Neural cell (in vitro differentiated cells): ENCODE measurements around the gene PPL. TPM values are rescaled to one million over a fixed set of nuclear protein-coding genes. Genes with fewer than 3 reads are reported as not detected.
A peak's percentile ranks its signal among the peaks of the same experiment; 100 is the strongest.

Source experiments
- H2AFZ ChIP-seq: fragments of 200-600, 300-800 bp; sonication (generic), shearing (Covaris generic); 2 replicates; pipeline ENCODE4 v1.6.0; 2014; ENCODE audit warnings: low read depth, mild to moderate bottlenecking, antibody characterized with exemption, low read length, moderate library complexity
- H3F3A ChIP-seq: fragments of 200-600 bp; shearing (Covaris generic); 2 replicates; pipeline ENCODE4 v1.6.1; 2016; ENCODE audit warnings: mild to moderate bottlenecking, moderate library complexity, mixed read lengths, antibody characterized with exemption, low read length; ENCODE audit not compliant: insufficient read depth, poor library complexity, severe bottlenecking
- H3K27ac ChIP-seq: fragments of 200-600, 300-800 bp; sonication (generic), shearing (Covaris generic); 2 replicates; pipeline ENCODE4 v1.5.1; 2014; ENCODE audit warnings: mild to moderate bottlenecking, low read length, moderate library complexity
- H3K27me3 ChIP-seq: fragments of 300-800, 200-600 bp; sonication (generic), shearing (Covaris generic); 2 replicates; pipeline ENCODE4 v1.6.0; 2014; ENCODE audit warnings: mild to moderate bottlenecking, low read depth, low read length, moderate library complexity; ENCODE audit not compliant: insufficient read depth
- H3K36me3 ChIP-seq: fragments of 300-800, 200-600 bp; sonication (generic), shearing (Covaris generic); 2 replicates; pipeline ENCODE4 v1.5.1; 2014; ENCODE audit warnings: mild to moderate bottlenecking, antibody characterized with exemption, low read length, moderate library complexity; ENCODE audit not compliant: insufficient read depth
- H3K4me2 ChIP-seq: fragments of 300-800, 200-600 bp; sonication (generic), shearing (Covaris generic); 2 replicates; pipeline ENCODE4 v1.6.0; 2014; ENCODE audit warnings: mild to moderate bottlenecking, low read length
- H3K4me3 ChIP-seq: fragments of 300-800, 200-600 bp; sonication (generic), shearing (Covaris generic); 2 replicates; pipeline ENCODE4 v1.5.1; 2014; ENCODE audit warnings: mild to moderate bottlenecking, low read length, moderate library complexity
- H3K79me2 ChIP-seq: fragments of 200-600 bp; shearing (Covaris generic); replicated peaks from 2 replicates; pipeline ENCODE4 v1.6.0; 2014; ENCODE audit warnings: mild to moderate bottlenecking, low read length, moderate library complexity; ENCODE audit not compliant: insufficient read depth
- H3K9ac ChIP-seq: fragments of 300-800, 200-600 bp; sonication (generic), shearing (Covaris generic); 2 replicates; pipeline ENCODE4 v1.6.1; 2016; ENCODE audit warnings: mild to moderate bottlenecking, low read length, mixed read lengths
- H3K9me2 ChIP-seq: fragments of 200-600 bp; shearing (Covaris generic); 2 replicates; pipeline ENCODE4 v1.6.1; 2016; ENCODE audit warnings: mild to moderate bottlenecking, low read length, mixed read lengths; ENCODE audit not compliant: insufficient read depth
- H3K9me3 ChIP-seq: fragments of 200-600, 300-800 bp; sonication (generic), shearing (Covaris generic); 2 replicates; pipeline ENCODE4 v1.6.1; 2016; ENCODE audit warnings: mild to moderate bottlenecking, mixed run types, low read length, moderate library complexity, mixed read lengths
- H4K20me1 ChIP-seq: fragments of 200-600 bp; shearing (Covaris generic); 2 replicates; pipeline ENCODE4 v1.6.1; 2016; ENCODE audit warnings: mild to moderate bottlenecking, mixed run types; ENCODE audit not compliant: insufficient read depth
- EP300 ChIP-seq: fragments of 450-650 bp; conservative IDR thresholded peaks from 2 replicates; pipeline ENCODE4 v1.6.1; 2014; ENCODE audit warnings: antibody characterized with exemption, mild to moderate bottlenecking, moderate library complexity; ENCODE audit not compliant: poor library complexity, severe bottlenecking
- EZH2 ChIP-seq: fragments of 200-600, 300-800 bp; shearing (Covaris generic), sonication (generic); IDR thresholded peaks from 2 replicates; pipeline ENCODE4 v1.6.1; 2014; ENCODE audit warnings: antibody characterized with exemption, low read length, borderline replicate concordance, mild to moderate bottlenecking; ENCODE audit not compliant: insufficient read depth, poor library complexity, severe bottlenecking
- MXI1 ChIP-seq: fragments of 450-650 bp; conservative IDR thresholded peaks from 2 replicates; pipeline ENCODE4 v1.6.1; 2014; ENCODE audit warnings: antibody characterized with exemption, mild to moderate bottlenecking; ENCODE audit not compliant: poor library complexity, severe bottlenecking
- POLR2AphosphoS5 ChIP-seq: IDR thresholded peaks from 2 replicates; pipeline ENCODE4 v1.6.1; 2012
- RAD21 ChIP-seq: fragments of 450-650 bp; conservative IDR thresholded peaks from 2 replicates; pipeline ENCODE4 v1.6.1; 2014; ENCODE audit warnings: antibody characterized with exemption, mild to moderate bottlenecking, moderate library complexity
- SMC3 ChIP-seq: fragments of 450-650 bp; conservative IDR thresholded peaks from 2 replicates; pipeline ENCODE4 v1.6.1; 2014; ENCODE audit warnings: antibody characterized with exemption, mild to moderate bottlenecking, moderate library complexity; ENCODE audit not compliant: poor library complexity
- TAF1 ChIP-seq: IDR thresholded peaks from 2 replicates; pipeline ENCODE4 v1.6.1; 2012; ENCODE audit warnings: low read depth
- polyA plus RNA-seq: library from polyadenylated mRNA; depleted of rRNA; stranded (reverse); fragments of >200 nt; gene quantifications from 2 replicates; pipeline ENCODE4 v1.2.3, GENCODE V29; 2014
- TF ChIP-seq, protein P1 (sequence below): fragments of 450-650 bp; IDR thresholded peaks from 2 replicates; pipeline ENCODE4 v1.5.1; 2014; ENCODE audit warnings: antibody characterized with exemption, mild to moderate bottlenecking, moderate library complexity; ENCODE audit not compliant: poor library complexity, severe bottlenecking
- TF ChIP-seq, protein P2 (sequence below): IDR thresholded peaks from 2 replicates; pipeline ENCODE4 v1.6.1; 2012; ENCODE audit warnings: borderline replicate concordance

The PPL gene
- polyA plus RNA-seq, 1 donor from 2014 or later, result 0.81 TPM

DNA sequence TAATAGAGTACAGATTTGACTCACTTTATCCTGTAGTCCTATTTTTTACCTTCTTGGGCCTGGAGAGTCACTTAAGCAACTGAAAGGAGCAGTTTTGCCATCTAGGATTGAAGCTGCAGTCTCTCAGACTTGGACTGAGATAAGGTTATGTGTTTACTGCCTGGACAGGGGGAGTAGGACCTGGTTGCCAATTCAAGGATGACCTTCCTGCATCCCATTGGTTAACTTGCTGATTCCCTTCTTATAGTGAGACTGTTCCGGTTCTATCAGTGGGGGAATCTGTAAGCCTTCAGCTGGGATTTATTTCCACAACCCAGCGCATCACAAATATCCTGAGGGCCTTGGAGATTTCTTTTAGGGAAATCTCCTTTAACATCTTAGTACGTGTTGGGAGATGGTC lies 86.7 kb downstream of the PPL start:
- Histone ChIP-seq H3K9me3 (no peaks in the 10 kb centered on the region), H3K9ac (no peak overlapping the region), H4K20me1 (no peaks in the 10 kb centered on the region), H2AFZ (no peak overlapping the region), H3K4me3 (peak overlapping the region; percentile 54), H3K27ac (no peak overlapping the region), H3K79me2 (peaks cover 52% of the 10 kb centered on the region), H3K9me2 (no peaks in the 10 kb centered on the region), H3K27me3 (no peaks in the 10 kb centered on the region), H3K36me3 (no peaks in the 10 kb centered on the region), H3K4me2 (no peak overlapping the region), H3F3A (no peaks in the 10 kb centered on the region)
- TF ChIP-seq EZH2, result no peak
- TF ChIP-seq, protein P1, sequence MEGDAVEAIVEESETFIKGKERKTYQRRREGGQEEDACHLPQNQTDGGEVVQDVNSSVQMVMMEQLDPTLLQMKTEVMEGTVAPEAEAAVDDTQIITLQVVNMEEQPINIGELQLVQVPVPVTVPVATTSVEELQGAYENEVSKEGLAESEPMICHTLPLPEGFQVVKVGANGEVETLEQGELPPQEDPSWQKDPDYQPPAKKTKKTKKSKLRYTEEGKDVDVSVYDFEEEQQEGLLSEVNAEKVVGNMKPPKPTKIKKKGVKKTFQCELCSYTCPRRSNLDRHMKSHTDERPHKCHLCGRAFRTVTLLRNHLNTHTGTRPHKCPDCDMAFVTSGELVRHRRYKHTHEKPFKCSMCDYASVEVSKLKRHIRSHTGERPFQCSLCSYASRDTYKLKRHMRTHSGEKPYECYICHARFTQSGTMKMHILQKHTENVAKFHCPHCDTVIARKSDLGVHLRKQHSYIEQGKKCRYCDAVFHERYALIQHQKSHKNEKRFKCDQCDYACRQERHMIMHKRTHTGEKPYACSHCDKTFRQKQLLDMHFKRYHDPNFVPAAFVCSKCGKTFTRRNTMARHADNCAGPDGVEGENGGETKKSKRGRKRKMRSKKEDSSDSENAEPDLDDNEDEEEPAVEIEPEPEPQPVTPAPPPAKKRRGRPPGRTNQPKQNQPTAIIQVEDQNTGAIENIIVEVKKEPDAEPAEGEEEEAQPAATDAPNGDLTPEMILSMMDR, result no peak
- TF ChIP-seq EP300, result no peak
- TF ChIP-seq SMC3, result no peak
- no peak for TF ChIP-seq RAD21
- no peak for TF ChIP-seq MXI1
- no peak for TF ChIP-seq TAF1
- TF ChIP-seq, protein P2, sequence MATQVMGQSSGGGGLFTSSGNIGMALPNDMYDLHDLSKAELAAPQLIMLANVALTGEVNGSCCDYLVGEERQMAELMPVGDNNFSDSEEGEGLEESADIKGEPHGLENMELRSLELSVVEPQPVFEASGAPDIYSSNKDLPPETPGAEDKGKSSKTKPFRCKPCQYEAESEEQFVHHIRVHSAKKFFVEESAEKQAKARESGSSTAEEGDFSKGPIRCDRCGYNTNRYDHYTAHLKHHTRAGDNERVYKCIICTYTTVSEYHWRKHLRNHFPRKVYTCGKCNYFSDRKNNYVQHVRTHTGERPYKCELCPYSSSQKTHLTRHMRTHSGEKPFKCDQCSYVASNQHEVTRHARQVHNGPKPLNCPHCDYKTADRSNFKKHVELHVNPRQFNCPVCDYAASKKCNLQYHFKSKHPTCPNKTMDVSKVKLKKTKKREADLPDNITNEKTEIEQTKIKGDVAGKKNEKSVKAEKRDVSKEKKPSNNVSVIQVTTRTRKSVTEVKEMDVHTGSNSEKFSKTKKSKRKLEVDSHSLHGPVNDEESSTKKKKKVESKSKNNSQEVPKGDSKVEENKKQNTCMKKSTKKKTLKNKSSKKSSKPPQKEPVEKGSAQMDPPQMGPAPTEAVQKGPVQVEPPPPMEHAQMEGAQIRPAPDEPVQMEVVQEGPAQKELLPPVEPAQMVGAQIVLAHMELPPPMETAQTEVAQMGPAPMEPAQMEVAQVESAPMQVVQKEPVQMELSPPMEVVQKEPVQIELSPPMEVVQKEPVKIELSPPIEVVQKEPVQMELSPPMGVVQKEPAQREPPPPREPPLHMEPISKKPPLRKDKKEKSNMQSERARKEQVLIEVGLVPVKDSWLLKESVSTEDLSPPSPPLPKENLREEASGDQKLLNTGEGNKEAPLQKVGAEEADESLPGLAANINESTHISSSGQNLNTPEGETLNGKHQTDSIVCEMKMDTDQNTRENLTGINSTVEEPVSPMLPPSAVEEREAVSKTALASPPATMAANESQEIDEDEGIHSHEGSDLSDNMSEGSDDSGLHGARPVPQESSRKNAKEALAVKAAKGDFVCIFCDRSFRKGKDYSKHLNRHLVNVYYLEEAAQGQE, result no peak
- no peak for TF ChIP-seq POLR2AphosphoS5

DNA sequence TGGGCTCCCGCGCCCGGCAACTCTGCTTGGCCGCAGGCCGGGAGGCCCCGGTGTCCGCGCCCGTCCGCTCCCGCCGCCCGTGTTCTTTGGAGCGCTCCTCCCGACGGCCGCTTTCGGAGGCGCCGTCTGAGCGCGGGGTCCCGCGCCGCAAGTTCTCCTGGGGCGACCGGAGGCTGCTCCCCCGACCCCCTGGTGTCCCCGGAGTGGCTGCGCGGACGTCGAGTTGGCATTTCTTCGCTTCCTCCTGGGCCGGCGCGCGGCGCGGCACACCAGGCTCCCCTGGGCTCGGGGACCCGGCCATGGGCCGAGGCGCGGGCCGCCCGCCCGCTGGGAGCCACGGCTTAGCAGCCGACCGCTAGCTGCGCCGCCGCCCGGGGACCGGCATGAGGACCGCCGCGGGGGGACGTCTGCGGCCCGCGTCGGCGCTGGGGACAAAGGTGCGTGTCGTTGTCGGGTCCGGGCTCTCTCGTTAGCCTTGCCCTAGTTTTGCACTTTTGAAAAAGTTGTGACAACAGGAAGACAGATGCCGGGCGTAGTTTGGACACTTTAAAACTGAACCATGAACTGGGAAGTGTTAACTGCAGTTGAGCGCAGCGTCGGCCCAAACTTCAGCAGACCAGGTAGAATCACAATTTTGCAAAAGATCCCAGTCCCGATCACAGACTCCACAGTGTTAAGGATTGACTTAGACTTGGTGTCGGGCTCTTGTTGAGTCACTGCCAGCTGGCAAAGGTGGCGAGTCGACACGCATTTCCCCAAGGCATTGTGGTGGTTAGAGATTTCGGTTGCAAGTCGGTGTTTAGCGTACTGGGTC lies 89.0 kb downstream of the PPL start:
- Histone ChIP-seq H3K36me3 (no peaks in the 10 kb centered on the region), H4K20me1 (no peaks in the 10 kb centered on the region), H3K4me3 (peak overlapping the region; percentile 98), H2AFZ (no peak overlapping the region), H3K27ac (peak overlapping the region; percentile 33), H3K4me2 (peak overlapping the region; percentile 91), H3K9me3 (no peaks in the 10 kb centered on the region), H3K9me2 (no peaks in the 10 kb centered on the region), H3K79me2 (peaks cover 60% of the 10 kb centered on the region), H3K9ac (peak overlapping the region; percentile 69), H3F3A (no peaks in the 10 kb centered on the region), H3K27me3 (no peaks in the 10 kb centered on the region)
- TF ChIP-seq POLR2AphosphoS5 (no peak), TAF1 (no peak), MXI1 (no peak), SMC3 (no peak), EP300 (no peak), RAD21 (no peak), EZH2 (no peak)
- TF ChIP-seq, protein P1, result no peak
- TF ChIP-seq, protein P2, result no peak
